GM23248 (cell line): ENCODE data around the gene DMKN.

Experiments
- EZH2 ChIP-seq: fragments of 200-600 bp; sonication (generic); IDR thresholded peaks from 2 replicates; pipeline ENCODE4 v1.6.1; 2018; ENCODE audit warnings: antibody characterized with exemption, mild to moderate bottlenecking; ENCODE audit not compliant: insufficient read depth, poor library complexity, severe bottlenecking
- EZH2phosphoT487 ChIP-seq: fragments of 200-600 bp; sonication (generic); IDR thresholded peaks from 2 replicates; pipeline ENCODE4 v1.6.1; 2018; ENCODE audit warnings: antibody characterized with exemption, moderate library complexity, mild to moderate bottlenecking, low read depth; ENCODE audit not compliant: insufficient read depth

- TF ChIP-seq EZH2phosphoT487, result no peak
- no peak for TF ChIP-seq EZH2
These were observed 28.8 kb upstream of the DMKN start for GRCh38 chr19:35542209-35542608.
